ENCODE data around the gene VPS16.

DNA sequence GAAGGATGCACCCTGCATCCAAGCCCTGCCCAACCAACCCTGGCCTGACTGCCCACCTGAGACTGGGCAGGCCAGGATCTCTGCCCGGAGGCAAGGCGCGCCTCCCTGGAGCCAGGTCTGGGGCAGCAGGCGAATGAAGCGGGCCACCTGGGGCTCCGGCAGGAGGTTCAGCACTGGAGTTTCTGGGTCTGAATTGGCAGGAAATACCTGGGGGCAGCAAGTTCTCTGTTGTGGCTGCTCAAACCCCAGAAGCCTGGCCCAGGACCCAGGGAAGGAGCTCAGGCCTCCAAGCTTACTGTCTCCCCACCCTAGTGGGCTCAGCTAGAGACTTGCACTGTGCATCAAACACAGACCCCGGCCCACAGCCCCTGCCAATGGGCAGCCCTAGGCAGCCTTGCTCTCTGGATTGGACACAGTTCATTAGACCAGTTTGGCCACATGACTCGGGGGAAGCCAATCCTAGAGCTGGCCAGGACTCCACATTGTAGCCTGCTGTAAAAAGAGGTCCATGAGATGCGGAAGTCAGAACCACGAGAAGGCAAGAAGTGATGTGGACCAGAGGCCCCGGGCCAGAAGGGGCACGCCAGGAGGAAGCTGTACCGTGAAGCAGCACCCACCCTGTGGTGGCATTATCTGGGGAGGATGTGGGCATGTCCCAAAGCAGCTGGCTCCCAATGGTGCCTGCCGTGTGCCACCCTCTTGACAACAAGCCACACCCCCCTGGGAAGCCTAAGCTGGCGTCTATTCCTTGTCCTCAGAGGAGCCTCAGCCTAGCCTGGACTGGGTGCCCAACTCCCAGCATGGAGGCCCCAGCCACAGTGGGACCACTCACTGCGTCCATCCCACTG, 43.2 kb upstream of the VPS16 start:
- TF ChIP-seq, protein P1, sequence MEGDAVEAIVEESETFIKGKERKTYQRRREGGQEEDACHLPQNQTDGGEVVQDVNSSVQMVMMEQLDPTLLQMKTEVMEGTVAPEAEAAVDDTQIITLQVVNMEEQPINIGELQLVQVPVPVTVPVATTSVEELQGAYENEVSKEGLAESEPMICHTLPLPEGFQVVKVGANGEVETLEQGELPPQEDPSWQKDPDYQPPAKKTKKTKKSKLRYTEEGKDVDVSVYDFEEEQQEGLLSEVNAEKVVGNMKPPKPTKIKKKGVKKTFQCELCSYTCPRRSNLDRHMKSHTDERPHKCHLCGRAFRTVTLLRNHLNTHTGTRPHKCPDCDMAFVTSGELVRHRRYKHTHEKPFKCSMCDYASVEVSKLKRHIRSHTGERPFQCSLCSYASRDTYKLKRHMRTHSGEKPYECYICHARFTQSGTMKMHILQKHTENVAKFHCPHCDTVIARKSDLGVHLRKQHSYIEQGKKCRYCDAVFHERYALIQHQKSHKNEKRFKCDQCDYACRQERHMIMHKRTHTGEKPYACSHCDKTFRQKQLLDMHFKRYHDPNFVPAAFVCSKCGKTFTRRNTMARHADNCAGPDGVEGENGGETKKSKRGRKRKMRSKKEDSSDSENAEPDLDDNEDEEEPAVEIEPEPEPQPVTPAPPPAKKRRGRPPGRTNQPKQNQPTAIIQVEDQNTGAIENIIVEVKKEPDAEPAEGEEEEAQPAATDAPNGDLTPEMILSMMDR (conservative IDR thresholded peaks at IDR 0.05; ENCODE audit: low read depth, low read length): no peak
- no peak for TF ChIP-seq RAD21 (IDR thresholded peaks at IDR 0.05; ENCODE audit: low read length)
